A375 (cell line): Measurements from ENCODE around the gene UCP2. TPM values are rescaled to one million over a fixed set of nuclear protein-coding genes. Genes with fewer than 3 reads are reported as not detected.

ENCODE experiments used
- total RNA-seq: library from RNA; depleted of rRNA; stranded (reverse); fragments of >200 nt; shearing (Covaris generic); gene quantifications from 2 replicates; pipeline ENCODE4 v1.2.3, GENCODE V29; 2014; rRNA removed

The UCP2 gene
- 3.0 and 3.1 TPM in 2 replicates for total RNA-seq

GRCh38 chr11:73982595-73982989 is at the start of gene UCP2:
Gene UCP2, minus strand, starts transcription at chr11:73982843. Its CDS starts 4,465 bp downstream, at chr11:73978378.

GRCh38 chr11:74008373-74009229 is 26.0 kb upstream of the UCP2 start, which contains the start of gene UCP3:
Gene UCP3, minus strand, starts transcription at chr11:74009085. Its CDS starts 2,043 bp downstream, at chr11:74007042.

GRCh38 chr11:73950869-73951710 is 31.6 kb downstream of the UCP2 start, which contains the start of gene DNAJB13:
Gene DNAJB13, plus strand, starts transcription at chr11:73951026. Its CDS starts 44 bp downstream, at chr11:73951070.

Other genes starting within 250 kb of the UCP2 start
- gene RAB6A, start 221.8 kb downstream of the UCP2 start, total RNA-seq, result 36.0 and 44.6 TPM in 2 replicates
- gene MRPL48, start 195.0 kb downstream of the UCP2 start, total RNA-seq, result 47.3 and 67.3 TPM in 2 replicates
- 302 and 335 TPM in 2 replicates for gene COA4, start 106.0 kb downstream of the UCP2 start, total RNA-seq
- gene PAAF1, start 105.8 kb downstream of the UCP2 start, total RNA-seq, result 12.7 and 14.4 TPM in 2 replicates
- gene DNAJB13, start 31.8 kb downstream of the UCP2 start, total RNA-seq, result not detected in 2 replicates
- gene UCP3, start 26.2 kb upstream of the UCP2 start, total RNA-seq, result 1.6 and 2.2 TPM in 2 replicates
- 15.8 and 20.4 TPM in 2 replicates for gene C2CD3, start 188.2 kb upstream of the UCP2 start, total RNA-seq
- gene PPME1, start 188.4 kb upstream of the UCP2 start, total RNA-seq, result 35.9 and 38.1 TPM in 2 replicates